PFSK-1 (cell line): ENCODE data around the gene KDM4B.

Experiments
- POLR2AphosphoS5 ChIP-seq: IDR thresholded peaks from 2 replicates; pipeline ENCODE4 v1.6.1; 2012; ENCODE audit warnings: low read depth, mild to moderate bottlenecking, control low read depth, low read length, moderate library complexity
- TF ChIP-seq, protein P1 (sequence below), 2 experiments: IDR thresholded peaks; 2 replicates each; pipeline versions ENCODE4 v1.6.1 to v1.8.0; 2011 to 2012; ENCODE audit warnings: low read depth in 2 of 2, low read length in 2 of 2, control low read depth in 1 of 2, inconsistent platforms in 1 of 2, mild to moderate bottlenecking in 1 of 2, moderate library complexity in 1 of 2; ENCODE audit not compliant: insufficient read depth in 1 of 2

- TF ChIP-seq, protein P1, sequence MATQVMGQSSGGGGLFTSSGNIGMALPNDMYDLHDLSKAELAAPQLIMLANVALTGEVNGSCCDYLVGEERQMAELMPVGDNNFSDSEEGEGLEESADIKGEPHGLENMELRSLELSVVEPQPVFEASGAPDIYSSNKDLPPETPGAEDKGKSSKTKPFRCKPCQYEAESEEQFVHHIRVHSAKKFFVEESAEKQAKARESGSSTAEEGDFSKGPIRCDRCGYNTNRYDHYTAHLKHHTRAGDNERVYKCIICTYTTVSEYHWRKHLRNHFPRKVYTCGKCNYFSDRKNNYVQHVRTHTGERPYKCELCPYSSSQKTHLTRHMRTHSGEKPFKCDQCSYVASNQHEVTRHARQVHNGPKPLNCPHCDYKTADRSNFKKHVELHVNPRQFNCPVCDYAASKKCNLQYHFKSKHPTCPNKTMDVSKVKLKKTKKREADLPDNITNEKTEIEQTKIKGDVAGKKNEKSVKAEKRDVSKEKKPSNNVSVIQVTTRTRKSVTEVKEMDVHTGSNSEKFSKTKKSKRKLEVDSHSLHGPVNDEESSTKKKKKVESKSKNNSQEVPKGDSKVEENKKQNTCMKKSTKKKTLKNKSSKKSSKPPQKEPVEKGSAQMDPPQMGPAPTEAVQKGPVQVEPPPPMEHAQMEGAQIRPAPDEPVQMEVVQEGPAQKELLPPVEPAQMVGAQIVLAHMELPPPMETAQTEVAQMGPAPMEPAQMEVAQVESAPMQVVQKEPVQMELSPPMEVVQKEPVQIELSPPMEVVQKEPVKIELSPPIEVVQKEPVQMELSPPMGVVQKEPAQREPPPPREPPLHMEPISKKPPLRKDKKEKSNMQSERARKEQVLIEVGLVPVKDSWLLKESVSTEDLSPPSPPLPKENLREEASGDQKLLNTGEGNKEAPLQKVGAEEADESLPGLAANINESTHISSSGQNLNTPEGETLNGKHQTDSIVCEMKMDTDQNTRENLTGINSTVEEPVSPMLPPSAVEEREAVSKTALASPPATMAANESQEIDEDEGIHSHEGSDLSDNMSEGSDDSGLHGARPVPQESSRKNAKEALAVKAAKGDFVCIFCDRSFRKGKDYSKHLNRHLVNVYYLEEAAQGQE (IDR thresholded peaks at IDR 0.05; ENCODE audit: insufficient read depth in 1 of 2, low read depth in 2 of 2, low read length in 2 of 2), result no peak
- TF ChIP-seq POLR2AphosphoS5, result no peak
These were observed 3.0 kb downstream of the KDM4B start for GRCh38 chr19:4971816-4972495.
